ENCODE measurements around the gene CALHM1. TPM values are rescaled to one million over a fixed set of nuclear protein-coding genes. Genes with fewer than 3 reads are reported as not detected.

CALHM1 gene
- total RNA-seq, 2 donors from 2014 or later, result not detected

DNA sequence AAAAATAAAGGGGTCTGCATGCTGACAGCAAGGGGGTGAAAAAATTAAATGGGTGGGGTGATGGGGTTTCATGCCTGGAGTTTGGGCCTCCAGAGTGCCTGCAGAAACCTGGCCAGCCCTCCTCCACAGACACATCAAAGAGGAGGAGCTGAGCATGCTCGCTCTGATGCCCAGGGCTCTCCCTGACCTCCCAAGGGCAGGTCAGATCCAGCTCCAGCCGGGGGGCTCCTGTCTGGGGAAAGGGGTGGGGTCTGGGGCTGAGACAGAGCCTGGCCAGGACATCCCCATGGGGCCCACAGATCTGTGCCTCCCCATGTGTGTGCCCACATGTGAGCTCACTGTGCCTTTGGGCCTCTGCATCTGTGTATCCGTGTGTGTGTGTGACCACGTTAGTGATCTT, 915 bp upstream of the CALHM1 start:
- intact Hi-C loops (cut with DNase I), result no loop called here
- no peak for DNase-seq (ENCODE audit: low spot score)

DNA sequence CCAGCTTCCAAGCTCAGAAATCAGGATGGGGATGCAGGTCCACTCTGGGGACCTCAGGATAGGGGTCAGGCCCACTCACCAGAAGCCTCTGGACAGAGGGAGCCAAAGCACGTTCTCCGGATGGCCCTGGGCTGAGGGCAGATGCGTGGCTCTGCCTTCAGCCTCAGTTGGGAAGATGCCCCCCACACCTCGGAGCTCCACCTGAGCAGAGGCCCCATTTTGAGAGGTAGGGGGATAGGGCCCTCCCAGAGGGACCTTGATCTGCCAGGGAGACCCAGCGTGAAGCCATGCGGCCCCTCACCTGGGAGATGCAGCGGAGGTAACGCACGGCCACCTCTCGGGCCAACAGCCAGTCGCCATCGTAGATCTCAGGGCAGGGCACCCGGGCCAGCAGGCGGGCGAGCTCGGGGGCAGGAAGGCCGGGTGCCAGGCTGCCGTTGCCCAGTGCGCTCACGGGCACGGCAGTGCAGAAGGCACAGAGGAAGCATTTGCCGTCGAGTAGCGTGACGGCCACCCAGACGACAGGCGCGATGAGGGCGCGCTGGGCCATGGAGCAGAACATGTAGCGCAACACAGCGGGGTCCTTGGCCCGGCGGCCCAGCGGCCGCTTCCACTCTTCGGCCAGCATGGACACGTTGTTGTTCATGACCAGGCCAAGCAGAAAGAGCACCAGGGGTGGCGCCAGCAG, 660 bp downstream of the CALHM1 start:
- intact Hi-C loops (cut with DNase I), result no loop called here
- DNase-seq (ENCODE audit: low spot score), result no peak

DNA sequence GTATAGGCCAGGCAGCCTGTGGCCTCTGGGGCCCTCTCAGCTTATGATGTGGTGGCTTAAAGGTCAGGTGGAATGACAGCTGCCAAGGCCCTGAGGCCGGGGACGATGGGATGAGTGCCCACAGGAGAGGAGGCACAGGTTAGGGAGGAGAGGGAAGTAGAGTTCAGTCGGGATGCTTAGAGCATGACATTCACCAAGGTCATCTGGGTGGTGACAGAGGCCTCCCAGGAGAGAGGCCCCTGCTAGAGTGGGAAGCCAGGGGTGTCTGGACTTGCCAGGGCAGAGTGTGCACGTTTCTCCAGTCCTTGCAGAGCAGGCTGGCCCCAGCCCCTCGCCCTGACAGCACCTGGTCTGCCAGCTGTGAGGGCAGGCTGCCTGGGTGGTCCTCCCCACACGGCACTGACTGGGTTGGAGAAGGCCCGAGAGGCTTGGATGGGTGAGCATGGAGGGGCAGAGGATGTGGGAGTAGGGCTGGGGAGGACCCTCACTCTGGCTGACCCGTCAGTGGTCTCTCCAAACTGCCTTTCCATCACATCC, 1.5 kb downstream of the CALHM1 start:
- no peak for DNase-seq (ENCODE audit: low spot score)
- intact Hi-C loops (cut with DNase I), result no loop called here

DNA sequence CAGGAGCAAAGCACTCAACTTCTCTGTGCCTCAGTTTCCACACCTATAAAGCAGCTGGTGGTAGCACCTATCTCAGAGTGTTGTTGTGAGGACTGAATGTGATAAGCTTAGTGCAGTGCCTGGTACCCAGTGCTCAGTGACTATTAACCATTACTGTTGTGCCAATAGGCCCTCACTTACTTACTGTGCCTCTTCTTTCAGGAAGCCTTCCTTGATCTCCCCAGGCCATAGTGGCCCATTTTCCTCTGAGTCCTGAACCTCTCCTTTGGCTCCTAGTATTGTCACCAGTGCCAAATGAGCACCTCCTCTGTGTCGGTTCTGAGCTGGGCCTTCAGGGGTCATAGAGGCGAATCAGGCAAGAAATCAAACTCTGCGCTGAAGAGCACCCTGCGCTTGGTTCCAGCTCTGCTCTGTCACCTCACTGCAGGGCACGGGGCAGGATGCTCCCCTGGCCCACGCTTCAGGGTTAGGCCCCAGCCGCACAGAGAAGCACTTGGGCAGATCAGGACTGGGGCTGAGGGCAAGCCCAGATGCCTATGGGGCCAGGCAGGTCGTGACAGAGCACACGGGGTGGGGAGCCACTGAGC, 2.5 kb downstream of the CALHM1 start:
- no peak for DNase-seq (ENCODE audit: low spot score)
- intact Hi-C loops (cut with DNase I), result no loop called here

DNA sequence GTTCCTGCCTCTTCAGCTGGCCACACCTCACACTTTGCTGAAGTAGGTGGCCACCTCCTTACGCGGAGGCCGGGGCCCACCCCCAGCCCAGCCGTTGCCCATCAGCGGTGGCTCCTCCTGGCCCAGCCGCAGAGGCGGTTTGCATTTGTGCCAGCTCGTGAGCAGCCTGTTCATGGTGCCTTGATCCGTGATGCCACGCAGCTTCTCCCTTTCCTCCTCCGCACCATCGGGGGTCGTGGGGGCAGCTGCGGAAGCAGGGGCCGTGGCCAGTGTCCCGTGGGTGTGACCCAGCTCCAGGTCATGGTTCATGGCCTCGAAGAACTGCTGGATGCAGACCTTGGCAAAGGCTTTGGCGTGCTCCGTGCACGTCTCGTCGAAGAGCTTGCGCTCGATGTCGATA, 3.5 kb downstream of the CALHM1 start:
- no peak for DNase-seq (ENCODE audit: low spot score)
- intact Hi-C loops (cut with DNase I), result no loop called here

DNA sequence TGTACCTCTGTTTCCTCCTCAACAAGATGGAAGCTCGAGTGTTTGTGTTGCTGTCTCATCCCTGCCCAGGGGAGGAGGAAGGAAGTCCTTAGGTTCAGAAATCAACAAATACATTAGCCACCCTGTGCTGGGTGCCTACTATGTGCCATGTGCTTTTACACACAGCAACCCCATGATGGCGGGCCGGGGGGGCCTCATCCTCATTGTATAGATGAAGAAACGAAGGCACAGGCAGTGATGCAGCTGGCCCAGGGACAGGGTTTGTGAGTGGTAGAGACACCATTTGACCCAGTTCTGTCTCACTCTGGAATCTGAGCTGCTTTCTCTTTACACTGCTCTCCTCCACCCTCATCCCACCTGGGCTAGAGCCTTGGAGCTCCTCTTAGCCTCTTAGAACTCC, 4.7 kb downstream of the CALHM1 start:
- DNase-seq (ENCODE audit: low spot score), result no peak
- intact Hi-C loops (cut with DNase I), result no loop called here

DNA sequence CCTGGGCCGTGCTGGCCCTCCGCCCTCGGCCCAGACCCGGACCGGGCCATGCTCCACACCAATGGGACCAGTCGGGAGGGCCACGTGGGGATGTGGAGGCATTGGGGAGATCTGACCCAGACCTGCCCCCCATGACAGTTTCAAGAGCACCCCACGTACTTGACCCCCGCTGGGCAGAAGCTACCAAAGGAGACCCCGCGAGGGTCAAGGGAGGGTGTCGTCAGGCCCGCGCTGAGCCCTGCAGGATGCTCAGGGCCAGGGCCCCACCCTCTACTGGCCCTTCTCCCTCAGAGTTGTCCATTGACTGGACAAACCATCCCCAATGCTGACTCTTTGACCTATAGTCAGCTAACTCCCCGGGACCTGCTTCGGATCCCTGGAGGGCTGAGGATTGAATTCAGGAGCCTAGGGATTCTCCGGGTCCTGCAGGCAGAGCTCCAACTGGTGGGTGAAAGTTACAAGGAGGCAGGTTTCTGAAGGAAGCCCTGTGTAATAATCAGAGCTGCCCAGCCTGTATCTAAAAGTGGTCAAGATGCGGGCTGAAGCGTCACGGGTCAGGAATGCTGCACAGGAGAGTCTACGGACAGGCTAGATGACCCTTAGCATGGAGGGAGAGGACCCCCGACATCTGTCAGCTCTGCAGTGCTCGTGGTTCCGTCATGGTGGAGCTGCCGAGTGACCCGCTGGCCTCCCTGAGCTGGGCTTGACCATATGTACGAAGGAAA, 6.0 kb downstream of the CALHM1 start:
- no peak for DNase-seq (ENCODE audit: low spot score)
- intact Hi-C loops (cut with DNase I), result no loop called here

DNA sequence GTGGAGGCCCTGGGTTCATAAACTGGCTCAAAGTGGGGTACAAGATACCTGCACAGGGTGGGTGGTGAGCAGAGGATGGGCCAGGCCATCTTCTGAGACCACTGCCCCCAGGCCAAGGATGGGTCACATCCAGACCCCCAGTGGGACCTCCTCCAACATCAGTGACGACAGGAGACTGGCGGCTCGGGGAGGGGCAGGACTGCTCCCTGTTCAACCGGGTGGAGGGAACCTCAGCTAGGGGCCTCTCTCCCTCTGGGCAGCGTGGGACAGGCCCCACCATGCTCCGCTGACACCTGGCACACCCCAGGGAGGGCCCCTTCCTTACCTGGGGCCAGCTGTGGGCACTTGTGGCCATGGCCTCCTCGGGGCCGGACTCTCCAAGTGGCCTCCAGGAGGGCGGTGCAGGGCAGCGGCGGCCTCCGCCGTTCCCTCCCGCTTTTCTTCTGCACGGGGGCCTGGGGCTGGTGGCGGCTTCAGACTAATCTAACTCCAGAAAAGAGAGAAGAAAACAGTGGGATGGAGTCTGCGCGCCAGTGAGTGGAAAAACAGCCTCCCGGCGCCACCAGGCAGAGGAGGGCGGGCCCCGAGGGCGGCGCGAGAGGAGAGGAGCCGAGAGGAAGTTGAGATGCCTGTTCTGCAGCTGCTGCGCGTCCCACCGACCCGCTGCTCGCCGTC, 6.7 kb downstream of the CALHM1 start, which contains the start of gene CALHM2:
Gene CALHM2 (minus strand): TSS at position 540 of the 675 bp plus-strand sequence. CDS start 2,429 bp downstream, outside the sequence.
- peak; percentile 93 for DNase-seq (ENCODE audit: low spot score)
- intact Hi-C loops (cut with DNase I), result no loop called here

DNA sequence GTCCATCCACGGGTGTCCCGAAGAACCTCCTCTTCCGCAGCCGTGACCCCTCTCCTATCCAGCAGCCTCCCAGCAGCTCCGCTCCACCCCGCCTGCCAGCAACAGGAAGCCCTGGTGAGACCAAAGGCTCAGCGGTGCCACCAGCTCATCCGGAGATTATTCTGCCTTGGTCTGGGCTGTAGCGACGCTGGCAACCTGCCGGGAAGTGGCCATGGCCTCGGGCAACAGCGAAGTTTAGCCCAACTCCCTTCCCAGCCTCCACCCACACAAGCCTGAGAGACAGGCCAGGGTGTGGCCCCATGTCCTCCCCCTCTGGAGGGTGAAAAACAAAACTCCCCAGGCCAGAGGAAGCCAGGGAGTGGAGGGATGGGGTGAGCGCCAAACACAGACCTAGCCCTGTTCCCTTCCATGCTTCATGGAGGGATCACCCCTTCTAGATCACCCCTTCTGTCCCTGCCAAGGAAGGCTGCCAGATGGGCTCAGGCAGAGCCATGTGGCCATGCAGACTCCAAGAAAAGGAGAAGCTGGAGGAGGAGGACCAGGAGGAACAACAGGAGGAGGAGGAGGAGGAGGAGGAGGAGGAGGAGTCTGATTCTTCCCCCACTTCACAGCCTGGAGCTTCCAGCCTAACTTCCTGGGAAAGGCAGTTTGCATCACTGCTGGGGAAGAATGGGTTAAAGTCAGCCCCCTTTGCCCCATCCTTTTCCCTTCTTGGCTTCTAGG, 7.4 kb downstream of the CALHM1 start:
- intact Hi-C loops (cut with DNase I), result no loop called here

DNA sequence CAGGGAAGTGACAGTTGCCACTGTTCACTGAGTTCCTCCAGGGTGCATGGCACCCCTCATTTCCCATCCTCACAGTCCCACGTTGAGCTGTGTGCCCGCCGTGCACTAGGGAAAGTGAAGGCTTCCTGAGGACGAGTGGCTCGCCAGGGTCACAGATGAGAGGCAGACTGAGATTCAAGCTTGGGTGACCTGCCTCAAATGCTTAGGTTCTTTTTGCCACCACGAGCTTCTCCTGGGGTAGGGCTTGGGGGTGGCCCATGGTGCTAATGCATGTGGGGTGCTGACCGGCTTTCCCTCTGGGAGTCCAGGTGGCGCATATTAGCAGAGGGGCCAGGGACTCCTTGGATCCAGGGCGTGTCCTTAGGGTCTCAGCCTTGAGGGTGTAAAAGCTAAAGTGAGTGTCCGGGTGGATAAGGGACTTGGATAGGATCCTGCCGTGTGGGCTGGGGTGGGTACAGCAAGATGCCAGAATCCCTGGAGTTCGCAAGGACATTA, 8.5 kb downstream of the CALHM1 start:
- intact Hi-C loops (cut with DNase I), result no loop called here
- peak; percentile 65 for DNase-seq (ENCODE audit: low spot score)

More for the DNA sequence above, 7.4 kb downstream of the CALHM1 start:
- peak; percentile 95 for DNase-seq (ENCODE audit: low spot score)

DNA sequence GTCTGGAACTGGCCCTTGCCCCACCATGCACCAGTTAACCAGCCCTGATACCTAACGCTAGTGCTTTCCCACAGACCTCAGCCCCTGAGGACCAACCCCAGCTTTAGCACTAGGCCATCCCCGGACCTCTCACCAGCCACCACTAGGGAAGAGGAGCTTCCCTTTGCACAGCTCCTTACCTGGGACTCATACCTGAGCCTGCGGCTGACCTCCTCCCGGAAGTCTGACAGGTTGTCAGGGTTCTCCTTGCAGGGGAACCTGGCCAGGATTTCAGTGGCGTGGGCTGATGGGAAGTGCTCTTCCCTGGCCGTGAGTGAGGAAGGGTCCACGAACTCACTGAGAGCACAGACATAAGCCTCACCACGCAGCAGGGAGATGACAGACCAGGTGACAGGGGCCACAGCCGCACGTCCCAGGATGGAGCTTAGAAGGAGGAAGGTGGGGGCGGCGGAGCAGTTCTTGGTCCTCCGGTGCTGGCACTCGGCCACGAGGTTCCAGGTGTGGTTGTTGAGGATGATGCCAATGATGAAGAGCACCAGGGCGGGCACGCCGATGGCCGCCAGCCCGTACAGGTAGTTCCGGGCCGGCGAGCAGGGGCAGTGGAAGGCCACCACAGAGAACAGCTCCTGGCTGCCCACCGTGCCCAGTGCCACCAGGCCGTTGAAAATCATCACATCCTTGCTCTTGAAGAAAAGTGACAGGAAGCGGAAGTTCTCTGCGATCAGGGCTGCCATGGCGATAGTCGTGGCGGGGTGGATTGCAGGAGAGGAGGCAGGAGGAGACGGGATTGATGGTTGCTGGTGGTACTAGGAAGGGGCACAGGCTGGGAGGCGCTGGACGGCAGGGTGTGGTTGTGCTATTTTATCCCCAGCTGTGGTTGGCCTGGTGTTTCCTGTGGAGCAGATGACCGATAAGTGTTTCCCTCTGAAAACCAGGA, 9.2 kb downstream of the CALHM1 start:
- intact Hi-C loops (cut with DNase I), result no loop called here
- DNase-seq (ENCODE audit: low spot score), result peak; percentile 80

DNA sequence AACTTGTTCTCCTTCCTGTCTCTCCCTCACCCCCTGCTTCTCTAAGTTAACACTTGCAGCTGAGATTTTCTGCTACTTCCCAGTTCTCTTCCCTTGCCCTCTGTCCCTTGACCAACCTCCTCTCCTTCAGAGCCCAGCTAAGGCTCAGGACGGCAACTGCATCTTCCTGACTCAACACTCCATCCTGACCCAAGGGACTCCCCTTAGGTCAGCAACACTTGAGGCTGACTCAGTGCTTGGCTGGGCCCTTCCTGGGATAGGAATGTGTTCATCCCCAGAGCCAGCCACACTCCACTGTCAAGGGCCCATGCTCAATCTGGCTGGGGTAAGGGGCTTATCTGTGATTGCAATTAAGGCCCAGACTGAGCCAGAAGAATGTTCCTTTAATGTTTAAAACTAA, 10.0 kb downstream of the CALHM1 start:
- intact Hi-C loops (cut with DNase I), result no loop called here
- peak; percentile 90 for DNase-seq (ENCODE audit: low spot score)

DNA sequence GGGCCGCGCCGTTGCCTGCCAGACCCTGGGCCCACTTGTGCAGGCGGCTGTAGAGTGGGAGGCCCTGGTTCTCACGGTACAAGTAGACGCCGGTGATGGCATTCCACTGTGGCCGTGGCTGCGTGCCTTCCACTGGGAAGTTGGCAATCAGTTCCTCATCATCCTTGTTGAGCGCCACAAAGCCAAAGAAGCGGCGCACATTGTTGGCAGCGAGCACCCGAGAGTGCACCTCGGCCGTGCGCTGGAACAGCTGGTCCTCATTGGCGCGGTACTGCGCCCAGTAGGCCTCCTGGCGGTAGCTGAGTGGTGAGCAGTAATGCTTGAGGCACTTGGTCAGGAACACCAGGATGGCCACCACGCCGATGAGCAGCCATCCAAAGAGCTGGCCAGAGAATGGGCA, 11.5 kb downstream of the CALHM1 start:
- intact Hi-C loops (cut with DNase I), result no loop called here
- no peak for DNase-seq (ENCODE audit: low spot score)

DNA sequence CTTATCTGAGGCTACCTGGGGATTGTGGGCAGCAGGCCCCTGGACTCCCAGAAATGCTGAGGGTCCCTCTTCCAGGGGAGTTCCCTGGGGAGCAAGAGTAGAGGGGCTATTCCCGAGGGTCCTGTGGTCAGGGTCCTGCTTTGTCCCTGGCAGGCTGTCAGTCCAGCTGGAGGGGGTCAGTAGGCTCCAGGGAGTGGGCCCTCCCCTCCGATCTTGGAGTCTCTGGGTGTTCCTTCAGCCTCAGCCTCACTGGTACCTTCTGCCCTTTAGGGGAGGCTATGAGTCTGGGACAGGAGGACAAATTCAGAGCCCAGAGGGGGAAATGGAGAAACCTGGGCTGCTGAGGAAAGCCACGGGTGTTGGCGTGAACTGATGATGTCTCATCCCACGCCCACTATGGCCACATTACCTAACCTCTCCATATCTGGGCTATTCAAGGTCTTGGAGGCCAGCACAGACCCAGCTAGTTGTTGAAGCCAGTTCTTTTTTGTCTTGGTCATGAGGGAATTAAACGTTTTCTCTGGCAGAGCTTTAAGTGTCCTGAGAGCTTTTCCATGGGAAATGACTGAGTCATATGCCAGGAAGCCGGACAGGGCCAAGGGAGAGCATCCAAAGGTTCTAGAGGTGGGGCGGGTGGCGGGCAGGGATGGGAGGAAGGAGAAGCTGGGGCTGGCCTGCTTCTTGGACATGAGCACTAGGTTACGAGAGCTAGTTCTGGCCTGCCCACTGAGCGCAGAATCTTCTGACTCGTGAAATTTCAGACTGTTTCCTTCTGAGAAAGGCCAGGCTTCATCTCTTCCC, 12.7 kb downstream of the CALHM1 start:
- intact Hi-C loops (cut with DNase I), result no loop called here
- peak; percentile 96 for DNase-seq (ENCODE audit: low spot score)

DNA sequence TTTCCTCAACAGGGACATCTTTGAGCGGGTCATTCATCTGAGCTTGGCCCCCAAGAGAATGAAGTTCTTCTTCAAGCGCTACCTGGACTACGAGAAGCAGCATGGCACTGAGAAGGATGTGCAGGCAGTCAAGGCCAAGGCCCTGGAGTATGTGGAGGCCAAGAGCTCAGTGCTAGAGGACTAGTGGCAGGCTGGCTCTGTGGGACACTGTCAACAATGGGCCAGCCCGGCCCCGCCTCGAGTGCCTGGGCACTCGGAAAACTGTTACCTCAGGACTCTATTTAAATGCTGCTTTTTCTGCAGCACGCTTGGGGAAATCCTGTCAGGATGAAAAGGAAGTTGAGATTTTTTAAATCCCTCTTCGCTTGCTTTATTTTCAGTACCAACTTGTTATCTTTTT, 13.3 kb downstream of the CALHM1 start:
- DNase-seq (ENCODE audit: low spot score), result no peak
- intact Hi-C loops (cut with DNase I), result no loop called here

DNA sequence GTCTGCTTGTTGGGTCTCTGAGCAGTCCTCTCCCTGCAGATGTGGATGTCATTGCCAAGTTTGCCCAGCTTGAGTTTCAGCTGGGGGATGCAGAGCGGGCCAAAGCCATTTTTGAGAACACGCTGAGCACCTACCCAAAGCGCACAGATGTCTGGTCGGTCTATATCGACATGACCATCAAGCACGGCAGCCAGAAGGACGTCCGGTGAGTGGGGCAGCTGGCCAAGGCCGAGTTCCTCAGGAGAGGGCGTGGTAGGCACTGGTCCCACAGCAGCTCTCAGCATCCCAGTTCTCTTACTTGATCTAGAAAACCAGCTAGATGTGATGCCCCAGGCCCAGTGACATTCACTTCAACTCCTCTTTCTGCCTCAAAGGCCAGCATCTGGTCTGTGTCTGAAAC, 14.2 kb downstream of the CALHM1 start:
- intact Hi-C loops (cut with DNase I), result no loop called here

DNA sequence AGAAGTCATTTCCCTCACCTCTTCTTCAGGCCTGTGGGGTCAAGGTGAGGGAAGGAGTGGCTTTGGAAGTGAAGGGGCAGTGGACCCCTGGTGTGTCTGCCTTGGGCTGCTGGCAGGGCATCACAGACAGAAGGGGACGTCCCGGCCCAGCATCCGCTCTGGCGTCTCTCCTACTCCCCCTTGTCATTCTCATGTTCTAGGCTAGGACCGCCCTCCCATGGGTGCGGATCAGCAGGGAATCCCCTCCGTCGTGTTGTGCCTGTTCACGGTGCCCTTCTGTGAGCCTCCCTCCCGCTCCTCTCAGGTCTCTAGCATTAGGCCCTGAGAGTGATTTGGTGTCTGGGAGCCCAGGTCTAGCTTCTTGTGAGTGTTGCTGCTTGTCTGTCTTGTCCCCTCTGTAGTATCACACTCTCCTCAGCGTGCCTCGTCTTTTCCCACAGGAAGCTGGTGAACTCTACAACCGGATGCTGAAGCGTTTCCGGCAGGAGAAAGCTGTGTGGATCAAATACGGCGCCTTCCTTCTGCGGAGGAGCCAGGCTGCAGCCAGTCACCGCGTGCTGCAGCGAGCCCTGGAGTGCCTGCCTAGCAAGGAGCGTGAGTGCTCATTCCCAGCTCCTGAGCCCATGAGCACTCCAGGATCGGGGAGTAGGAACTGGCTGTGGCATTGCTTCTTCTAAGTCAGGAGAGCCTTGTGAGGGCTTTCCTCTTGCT, 15.1 kb downstream of the CALHM1 start:
- intact Hi-C loops (cut with DNase I), result no loop called here
- no peak for DNase-seq (ENCODE audit: low spot score)

More for the DNA sequence above, 14.2 kb downstream of the CALHM1 start:
- no peak for DNase-seq (ENCODE audit: low spot score)

Data from posterior vena cava (tissue), 2 donors.